HepG2 (cell line): ENCODE results near the gene PEX10. TPM values are rescaled to one million over a fixed set of nuclear protein-coding genes. Genes with fewer than 3 reads are reported as not detected.

Experiments
- AKAP8 ChIP-seq: sonication (generic); formaldehyde crosslinking; IDR thresholded peaks from 2 replicates; pipeline ENCODE4 v1.5.1; 2020; ENCODE audit warnings: mild to moderate bottlenecking, missing genetic modification reagents
- CAMTA2 ChIP-seq: sonication (generic); formaldehyde crosslinking; IDR thresholded peaks from 2 replicates; pipeline ENCODE4 v1.4.0; 2020; ENCODE audit warnings: mild to moderate bottlenecking, missing genetic modification reagents, borderline replicate concordance
- CENPBD1 ChIP-seq: sonication (generic); formaldehyde crosslinking; IDR thresholded peaks from 2 replicates; pipeline ENCODE4 v1.8.0; 2022; ENCODE audit warnings: missing genetic modification reagents, low read depth, mild to moderate bottlenecking, borderline replicate concordance
- DZIP1 ChIP-seq: sonication (generic); formaldehyde crosslinking; IDR thresholded peaks from 2 replicates; pipeline ENCODE4 v1.5.0; 2020; ENCODE audit warnings: mild to moderate bottlenecking, missing genetic modification reagents
- FOXK2 ChIP-seq: fragments of 450-650 bp; IDR thresholded peaks from 2 replicates; pipeline ENCODE4 v1.6.1; 2016
- MEIS2 ChIP-seq: sonication (generic); formaldehyde crosslinking; IDR thresholded peaks from 2 replicates; pipeline ENCODE4 v1.9.0; 2021; ENCODE audit warnings: mild to moderate bottlenecking, missing genetic modification reagents
- NFIB ChIP-seq: sonication (generic); formaldehyde crosslinking; IDR thresholded peaks from 2 replicates; pipeline ENCODE4 v1.9.0; 2021; ENCODE audit warnings: missing genetic modification reagents, mild to moderate bottlenecking, borderline replicate concordance
- NR1H2 ChIP-seq: sonication (generic); formaldehyde crosslinking; IDR thresholded peaks from 2 replicates; pipeline ENCODE4 v1.8.1; 2022; ENCODE audit warnings: low read depth, missing genetic modification reagents, borderline replicate concordance
- NR2C2 ChIP-seq: sonication (generic); formaldehyde crosslinking; IDR thresholded peaks from 2 replicates; pipeline ENCODE4 v1.4.0; 2020; ENCODE audit warnings: missing genetic modification reagents, mild to moderate bottlenecking, moderate library complexity, borderline replicate concordance
- PITX1 ChIP-seq: sonication (generic); formaldehyde crosslinking; IDR thresholded peaks from 2 replicates; pipeline ENCODE4 v1.5.1; 2020; ENCODE audit warnings: mild to moderate bottlenecking, missing genetic modification reagents
- TBP ChIP-seq: sonication (generic); formaldehyde crosslinking; IDR thresholded peaks from 2 replicates; pipeline ENCODE4 v1.5.0; 2020; ENCODE audit warnings: missing genetic modification reagents
- THYN1 ChIP-seq: sonication (generic); formaldehyde crosslinking; IDR thresholded peaks from 2 replicates; pipeline ENCODE4 v1.8.1; 2023; ENCODE audit warnings: low read depth, mild to moderate bottlenecking, moderate library complexity, missing genetic modification reagents, borderline replicate concordance
- ZNF607 ChIP-seq: sonication (generic); formaldehyde crosslinking; IDR thresholded peaks from 2 replicates; pipeline ENCODE4 v1.5.1; 2020; ENCODE audit warnings: missing genetic modification reagents, mild to moderate bottlenecking, borderline replicate concordance
- polyA plus RNA-seq, 8 experiments: library from polyadenylated mRNA; depleted of rRNA in 3 of 8; stranded (reverse) in 7 of 8; unstranded in 1 of 8; fragments of >200 nt; fragmentation: Illumina TruSeq in 4 of 8; extraction: Trizol in 4 of 8; gene quantifications; 2 replicates each; pipeline versions ENCODE4 v1.2.1 to v1.2.3, GENCODE V29; 2011 to 2016; ENCODE audit warnings: low read depth in 4 of 8, missing spikeins in 1 of 8, mixed read lengths in 1 of 8; ENCODE audit not compliant: insufficient read depth in 1 of 8
- total RNA-seq, 5 experiments: library from RNA; depleted of rRNA; stranded (reverse); fragments of >200 nt; fragmentation: Illumina TruSeq; extraction: Trizol; gene quantifications; 2 replicates each; pipeline ENCODE4 v1.2.3, GENCODE V29; 2016; ENCODE audit warnings: low read depth in 1 of 5
- TF ChIP-seq, protein P1 (sequence below): sonication (generic); formaldehyde crosslinking; IDR thresholded peaks from 2 replicates; pipeline ENCODE4 v1.4.0; 2020; ENCODE audit warnings: missing genetic modification reagents
- TF ChIP-seq, protein P2 (sequence below): sonication (generic); formaldehyde crosslinking; IDR thresholded peaks from 2 replicates; pipeline ENCODE4 v1.9.0; 2021; ENCODE audit warnings: missing genetic modification reagents, mild to moderate bottlenecking, borderline replicate concordance
- TF ChIP-seq, protein P3 (sequence below), 2 experiments: IDR thresholded peaks; 2 replicates each; pipeline ENCODE4 v1.6.1; 2011 to 2012; ENCODE audit warnings: low read length in 2 of 2, borderline replicate concordance in 1 of 2, low read depth in 1 of 2, mild to moderate bottlenecking in 1 of 2, moderate library complexity in 1 of 2

The PEX10 gene
- total and polyA plus RNA-seq, 2 of the 13 experiments (the other 11 are each of a cell fraction or from before 2014, with no cell fraction given) = 16.1 to 39.6 TPM

GRCh38 chr1:2412773-2413494 lies 570 bp upstream of the PEX10 start (continued):
- no peak for TF ChIP-seq CENPBD1 (CRISPR knock-in tag)
- no peak for TF ChIP-seq ZNF607 (CRISPR knock-in tag)
- TF ChIP-seq PITX1 (CRISPR knock-in tag) = no peak
- no peak for TF ChIP-seq AKAP8 (CRISPR knock-in tag)
- no peak for TF ChIP-seq TBP
- no peak for TF ChIP-seq DZIP1 (CRISPR knock-in tag)
- TF ChIP-seq NR2C2 (CRISPR knock-in tag) = peak; percentile 13; the same call in 1 of the 2 replicates
- TF ChIP-seq FOXK2 = no peak
- TF ChIP-seq NR1H2 (CRISPR knock-in tag) = peak; percentile 15; the same call in 1 of the 2 replicates
- TF ChIP-seq, protein P1, sequence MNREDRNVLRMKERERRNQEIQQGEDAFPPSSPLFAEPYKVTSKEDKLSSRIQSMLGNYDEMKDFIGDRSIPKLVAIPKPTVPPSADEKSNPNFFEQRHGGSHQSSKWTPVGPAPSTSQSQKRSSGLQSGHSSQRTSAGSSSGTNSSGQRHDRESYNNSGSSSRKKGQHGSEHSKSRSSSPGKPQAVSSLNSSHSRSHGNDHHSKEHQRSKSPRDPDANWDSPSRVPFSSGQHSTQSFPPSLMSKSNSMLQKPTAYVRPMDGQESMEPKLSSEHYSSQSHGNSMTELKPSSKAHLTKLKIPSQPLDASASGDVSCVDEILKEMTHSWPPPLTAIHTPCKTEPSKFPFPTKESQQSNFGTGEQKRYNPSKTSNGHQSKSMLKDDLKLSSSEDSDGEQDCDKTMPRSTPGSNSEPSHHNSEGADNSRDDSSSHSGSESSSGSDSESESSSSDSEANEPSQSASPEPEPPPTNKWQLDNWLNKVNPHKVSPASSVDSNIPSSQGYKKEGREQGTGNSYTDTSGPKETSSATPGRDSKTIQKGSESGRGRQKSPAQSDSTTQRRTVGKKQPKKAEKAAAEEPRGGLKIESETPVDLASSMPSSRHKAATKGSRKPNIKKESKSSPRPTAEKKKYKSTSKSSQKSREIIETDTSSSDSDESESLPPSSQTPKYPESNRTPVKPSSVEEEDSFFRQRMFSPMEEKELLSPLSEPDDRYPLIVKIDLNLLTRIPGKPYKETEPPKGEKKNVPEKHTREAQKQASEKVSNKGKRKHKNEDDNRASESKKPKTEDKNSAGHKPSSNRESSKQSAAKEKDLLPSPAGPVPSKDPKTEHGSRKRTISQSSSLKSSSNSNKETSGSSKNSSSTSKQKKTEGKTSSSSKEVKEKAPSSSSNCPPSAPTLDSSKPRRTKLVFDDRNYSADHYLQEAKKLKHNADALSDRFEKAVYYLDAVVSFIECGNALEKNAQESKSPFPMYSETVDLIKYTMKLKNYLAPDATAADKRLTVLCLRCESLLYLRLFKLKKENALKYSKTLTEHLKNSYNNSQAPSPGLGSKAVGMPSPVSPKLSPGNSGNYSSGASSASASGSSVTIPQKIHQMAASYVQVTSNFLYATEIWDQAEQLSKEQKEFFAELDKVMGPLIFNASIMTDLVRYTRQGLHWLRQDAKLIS = no peak
- TF ChIP-seq CAMTA2 = no peak
- TF ChIP-seq, protein P2, sequence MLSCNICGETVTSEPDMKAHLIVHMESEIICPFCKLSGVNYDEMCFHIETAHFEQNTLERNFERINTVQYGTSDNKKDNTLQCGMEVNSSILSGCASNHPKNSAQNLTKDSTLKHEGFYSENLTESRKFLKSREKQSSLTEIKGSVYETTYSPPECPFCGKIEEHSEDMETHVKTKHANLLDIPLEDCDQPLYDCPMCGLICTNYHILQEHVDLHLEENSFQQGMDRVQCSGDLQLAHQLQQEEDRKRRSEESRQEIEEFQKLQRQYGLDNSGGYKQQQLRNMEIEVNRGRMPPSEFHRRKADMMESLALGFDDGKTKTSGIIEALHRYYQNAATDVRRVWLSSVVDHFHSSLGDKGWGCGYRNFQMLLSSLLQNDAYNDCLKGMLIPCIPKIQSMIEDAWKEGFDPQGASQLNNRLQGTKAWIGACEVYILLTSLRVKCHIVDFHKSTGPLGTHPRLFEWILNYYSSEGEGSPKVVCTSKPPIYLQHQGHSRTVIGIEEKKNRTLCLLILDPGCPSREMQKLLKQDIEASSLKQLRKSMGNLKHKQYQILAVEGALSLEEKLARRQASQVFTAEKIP (CRISPR knock-in tag) = no peak
- TF ChIP-seq, protein P3, sequence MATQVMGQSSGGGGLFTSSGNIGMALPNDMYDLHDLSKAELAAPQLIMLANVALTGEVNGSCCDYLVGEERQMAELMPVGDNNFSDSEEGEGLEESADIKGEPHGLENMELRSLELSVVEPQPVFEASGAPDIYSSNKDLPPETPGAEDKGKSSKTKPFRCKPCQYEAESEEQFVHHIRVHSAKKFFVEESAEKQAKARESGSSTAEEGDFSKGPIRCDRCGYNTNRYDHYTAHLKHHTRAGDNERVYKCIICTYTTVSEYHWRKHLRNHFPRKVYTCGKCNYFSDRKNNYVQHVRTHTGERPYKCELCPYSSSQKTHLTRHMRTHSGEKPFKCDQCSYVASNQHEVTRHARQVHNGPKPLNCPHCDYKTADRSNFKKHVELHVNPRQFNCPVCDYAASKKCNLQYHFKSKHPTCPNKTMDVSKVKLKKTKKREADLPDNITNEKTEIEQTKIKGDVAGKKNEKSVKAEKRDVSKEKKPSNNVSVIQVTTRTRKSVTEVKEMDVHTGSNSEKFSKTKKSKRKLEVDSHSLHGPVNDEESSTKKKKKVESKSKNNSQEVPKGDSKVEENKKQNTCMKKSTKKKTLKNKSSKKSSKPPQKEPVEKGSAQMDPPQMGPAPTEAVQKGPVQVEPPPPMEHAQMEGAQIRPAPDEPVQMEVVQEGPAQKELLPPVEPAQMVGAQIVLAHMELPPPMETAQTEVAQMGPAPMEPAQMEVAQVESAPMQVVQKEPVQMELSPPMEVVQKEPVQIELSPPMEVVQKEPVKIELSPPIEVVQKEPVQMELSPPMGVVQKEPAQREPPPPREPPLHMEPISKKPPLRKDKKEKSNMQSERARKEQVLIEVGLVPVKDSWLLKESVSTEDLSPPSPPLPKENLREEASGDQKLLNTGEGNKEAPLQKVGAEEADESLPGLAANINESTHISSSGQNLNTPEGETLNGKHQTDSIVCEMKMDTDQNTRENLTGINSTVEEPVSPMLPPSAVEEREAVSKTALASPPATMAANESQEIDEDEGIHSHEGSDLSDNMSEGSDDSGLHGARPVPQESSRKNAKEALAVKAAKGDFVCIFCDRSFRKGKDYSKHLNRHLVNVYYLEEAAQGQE (IDR thresholded peaks at IDR 0.05; ENCODE audit: borderline replicate concordance in 1 of 2, low read depth in 1 of 2, low read length in 2 of 2) = no peak; a peak in 1 of 4 replicates
- peak; percentile 46; the same call in 1 of the 2 replicates for TF ChIP-seq MEIS2
- TF ChIP-seq THYN1 (CRISPR knock-in tag) = no peak
- TF ChIP-seq NFIB (CRISPR knock-in tag) = no peak
